Fibroblast of the aortic adventitia (primary cell): ENCODE data around the gene PLA2G4B. TPM values are rescaled to one million over a fixed set of nuclear protein-coding genes. Genes with fewer than 3 reads are reported as not detected.

Experiments
- DNase-seq: peaks from one replicate; pipeline ENCODE4 v3.0.0-alpha.2; 2010; ENCODE audit warnings: low read depth
- H3K4me3 ChIP-seq: 2 replicates; pipeline ENCODE4 v1.5.1; 2011; ENCODE audit warnings: low read depth, mild to moderate bottlenecking, control low read depth, low read length, moderate library complexity
- total RNA-seq: library from RNA; depleted of rRNA; stranded (reverse); fragments of >200 nt; gene quantifications from 2 replicates; pipeline ENCODE4 v1.2.3, GENCODE V29; 2012; ENCODE audit warnings: low replicate concordance
- TF ChIP-seq, protein P1 (sequence below): IDR thresholded peaks from 2 replicates; pipeline ENCODE4 v1.5.1; 2011; ENCODE audit warnings: mild to moderate bottlenecking, low read length, control low read depth, inconsistent platforms; ENCODE audit not compliant: insufficient read depth

The PLA2G4B gene
- total RNA-seq, 1 donor = 0.54 TPM

DNA sequence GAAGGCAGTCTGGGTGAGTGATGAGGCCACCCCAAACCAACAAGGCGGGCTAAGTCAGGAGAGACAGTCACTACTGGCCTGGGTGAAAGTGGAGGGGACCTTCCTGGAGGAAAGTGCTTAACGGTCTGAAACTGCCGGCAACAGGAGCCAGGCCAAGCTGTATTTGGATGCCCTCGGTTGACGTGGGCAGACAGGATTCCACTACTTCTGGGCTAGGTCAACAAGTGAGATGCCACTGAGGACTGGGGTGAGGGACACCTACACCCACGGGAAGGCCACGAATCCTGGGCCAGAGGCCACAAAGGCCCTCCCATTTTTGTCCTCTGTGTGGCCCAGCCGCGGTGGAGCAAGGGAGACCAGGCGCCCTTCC, 42.9 kb downstream of the PLA2G4B start:
- TF ChIP-seq, protein P1, sequence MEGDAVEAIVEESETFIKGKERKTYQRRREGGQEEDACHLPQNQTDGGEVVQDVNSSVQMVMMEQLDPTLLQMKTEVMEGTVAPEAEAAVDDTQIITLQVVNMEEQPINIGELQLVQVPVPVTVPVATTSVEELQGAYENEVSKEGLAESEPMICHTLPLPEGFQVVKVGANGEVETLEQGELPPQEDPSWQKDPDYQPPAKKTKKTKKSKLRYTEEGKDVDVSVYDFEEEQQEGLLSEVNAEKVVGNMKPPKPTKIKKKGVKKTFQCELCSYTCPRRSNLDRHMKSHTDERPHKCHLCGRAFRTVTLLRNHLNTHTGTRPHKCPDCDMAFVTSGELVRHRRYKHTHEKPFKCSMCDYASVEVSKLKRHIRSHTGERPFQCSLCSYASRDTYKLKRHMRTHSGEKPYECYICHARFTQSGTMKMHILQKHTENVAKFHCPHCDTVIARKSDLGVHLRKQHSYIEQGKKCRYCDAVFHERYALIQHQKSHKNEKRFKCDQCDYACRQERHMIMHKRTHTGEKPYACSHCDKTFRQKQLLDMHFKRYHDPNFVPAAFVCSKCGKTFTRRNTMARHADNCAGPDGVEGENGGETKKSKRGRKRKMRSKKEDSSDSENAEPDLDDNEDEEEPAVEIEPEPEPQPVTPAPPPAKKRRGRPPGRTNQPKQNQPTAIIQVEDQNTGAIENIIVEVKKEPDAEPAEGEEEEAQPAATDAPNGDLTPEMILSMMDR = no peak
- no peak for DNase-seq
- H3K4me3 ChIP-seq = no peak overlapping the region

DNA sequence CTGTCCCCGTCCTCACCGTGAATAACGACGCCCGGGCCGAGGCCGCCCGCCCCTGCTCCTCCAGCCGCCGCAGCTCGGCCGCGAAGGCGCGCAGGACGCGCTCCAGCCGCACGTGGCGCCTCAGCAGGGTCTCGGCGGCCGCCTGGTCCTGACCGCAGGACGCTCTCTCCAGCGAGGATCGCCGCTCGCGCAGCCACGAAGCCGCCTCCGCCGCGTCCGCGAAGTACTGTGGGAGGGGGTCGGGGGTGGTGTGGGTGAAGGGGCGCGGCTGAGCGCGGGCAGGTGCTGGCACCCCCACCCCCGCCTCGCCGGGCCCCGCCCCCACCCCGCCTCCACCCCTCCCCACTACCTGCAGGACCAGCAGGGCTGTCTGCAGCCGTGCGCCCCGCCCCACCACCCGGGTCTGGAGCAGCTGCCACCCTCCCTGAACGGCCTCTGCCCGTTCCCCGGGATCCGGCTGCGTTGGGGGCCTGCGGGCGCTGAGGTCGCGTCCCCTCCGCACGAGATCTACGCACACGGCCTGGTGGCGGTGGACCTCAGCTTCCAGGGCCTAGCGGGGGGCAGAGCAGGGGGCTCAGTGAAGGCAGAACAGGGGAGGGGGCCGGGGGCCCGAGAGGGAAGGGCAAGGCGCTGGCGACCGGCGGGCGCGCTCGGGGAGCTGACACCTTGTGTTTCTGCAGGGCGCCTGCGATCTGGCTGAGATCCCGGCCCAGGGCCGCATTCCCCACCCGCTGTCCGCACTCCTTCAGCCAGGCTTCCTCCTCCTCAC, 43.5 kb downstream of the PLA2G4B start:
- TF ChIP-seq, protein P1 = no peak
- no peak overlapping the region for H3K4me3 ChIP-seq

DNA sequence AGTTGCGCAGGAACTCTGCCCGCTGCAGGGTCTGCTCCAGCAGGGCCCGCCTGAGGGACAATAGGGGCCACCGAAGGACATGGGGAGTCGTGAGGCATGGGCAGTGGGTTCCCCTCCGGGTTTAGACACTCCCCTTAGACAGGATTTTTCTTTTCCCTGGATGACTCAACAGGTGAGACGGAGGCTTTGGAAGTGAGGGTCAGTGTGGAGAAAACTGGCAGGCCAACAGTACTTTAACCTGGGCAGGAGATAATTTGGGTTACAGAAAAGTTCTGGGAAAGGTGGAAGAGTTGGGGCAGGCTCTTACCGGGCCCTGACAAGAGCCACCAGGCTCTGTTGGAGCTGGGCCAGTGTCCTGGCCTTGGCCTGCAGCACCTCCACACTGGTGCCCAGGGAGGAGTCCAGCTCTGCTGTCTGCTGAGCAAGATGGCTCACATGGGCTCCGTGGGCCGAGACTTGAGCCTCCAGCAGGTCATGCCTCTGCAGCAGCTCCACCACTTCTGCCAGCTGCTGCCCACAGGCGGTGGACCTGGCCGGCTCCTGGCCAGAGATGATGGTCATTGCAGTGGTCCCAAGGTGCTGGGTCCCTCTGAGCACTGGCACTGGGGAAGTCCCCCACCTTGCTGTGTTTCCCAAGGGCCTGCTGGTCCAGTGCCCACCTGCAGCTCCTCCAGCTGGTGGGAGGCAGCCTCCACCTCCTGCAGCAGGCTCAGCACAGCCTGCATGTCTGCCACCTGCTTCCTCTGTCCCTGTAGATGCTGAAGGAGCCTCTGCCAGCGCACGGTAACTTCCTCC, 44.2 kb downstream of the PLA2G4B start:
- no peak overlapping the region for H3K4me3 ChIP-seq
- DNase-seq = no peak

More for the DNA sequence above, 43.5 kb downstream of the PLA2G4B start:
- DNase-seq = no peak

DNA sequence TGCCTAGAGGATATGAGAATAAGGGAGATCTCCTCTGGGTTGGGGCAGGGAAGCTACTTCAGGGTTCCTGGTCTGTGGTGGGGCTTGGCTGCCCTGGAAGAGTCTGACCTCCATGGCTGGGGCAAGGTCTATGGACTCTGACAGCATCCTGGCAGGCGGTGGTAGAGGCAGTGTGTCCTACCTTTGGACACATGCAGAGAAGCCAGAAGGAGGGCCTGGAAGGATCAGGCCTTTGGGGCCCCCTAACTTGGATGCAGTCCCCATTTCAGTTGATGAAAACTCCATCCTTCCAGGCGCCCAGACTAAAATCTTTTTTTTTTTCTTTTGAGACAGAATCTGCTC, 44.8 kb downstream of the PLA2G4B start:
- DNase-seq = no peak
- H3K4me3 ChIP-seq = no peak overlapping the region
- TF ChIP-seq, protein P1 = no peak

More for the DNA sequence above, 44.2 kb downstream of the PLA2G4B start:
- TF ChIP-seq, protein P1 = no peak

DNA sequence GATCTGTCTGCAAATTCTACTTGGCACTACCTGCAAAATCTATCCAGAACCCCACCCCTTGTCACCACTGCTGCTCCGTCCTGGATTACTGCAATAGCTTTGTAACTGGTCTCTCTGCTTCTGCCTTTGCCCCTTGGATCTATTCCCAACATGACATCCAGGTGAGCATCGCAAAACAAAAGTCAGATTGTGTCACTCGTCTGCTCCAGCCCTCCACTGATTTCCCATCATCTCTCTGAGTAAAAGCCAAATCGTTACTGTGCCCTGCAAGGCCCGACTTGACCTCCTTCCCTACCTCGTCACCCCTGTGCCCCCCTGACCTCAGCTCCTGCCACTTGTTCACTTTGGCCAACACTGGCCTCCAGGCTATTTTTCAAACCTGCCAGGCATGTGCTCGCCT, 45.8 kb downstream of the PLA2G4B start:
- DNase-seq = no peak
- H3K4me3 ChIP-seq = no peak overlapping the region
- TF ChIP-seq, protein P1 = no peak

DNA sequence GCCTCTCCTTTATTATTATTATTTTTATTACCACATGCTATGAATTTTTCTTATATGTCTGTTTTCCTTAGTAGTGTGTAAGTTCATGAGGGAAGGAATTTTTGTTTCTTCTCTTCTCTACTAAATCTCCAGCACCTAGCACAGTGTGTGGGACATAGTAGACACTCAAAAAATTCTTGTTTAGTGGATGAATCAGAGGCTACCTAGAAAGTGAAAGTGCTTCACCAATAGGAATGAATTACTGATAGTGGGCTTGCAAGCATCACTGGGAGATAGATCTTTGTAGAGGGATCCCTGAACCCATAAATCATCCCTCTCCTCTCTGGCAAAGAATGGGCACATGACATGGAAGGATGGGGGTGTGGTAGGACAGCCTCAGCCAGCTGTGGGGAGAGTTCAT, 46.7 kb downstream of the PLA2G4B start:
- TF ChIP-seq, protein P1 = no peak
- no peak for DNase-seq
- no peak overlapping the region for H3K4me3 ChIP-seq
